H1 (cell line): ENCODE data around the gene NMNAT3. TPM values are rescaled to one million over a fixed set of nuclear protein-coding genes. Genes with fewer than 3 reads are reported as not detected.

ENCODE experiments used
- CTCF ChIA-PET: fragments of 300-600 bp; sonication (Branson Sonifier 250); formaldehyde crosslinking; loops from one replicate; lab custom pipeline; 2021; ENCODE audit not compliant: partially characterized antibody; lab: Charles Lee
- POLR2A ChIA-PET: fragments of 300-600 bp; sonication (Branson Sonifier 250); formaldehyde crosslinking; loops from one replicate; lab custom pipeline; 2021; ENCODE audit warnings: inconsistent platforms; ENCODE audit not compliant: partially characterized antibody; lab: Charles Lee
- DNase-seq, 2 experiments: peaks; one replicate each; pipeline versions ENCODE4 v3.0.0 to v3.0.0-alpha.2; 2010 to 2022; ENCODE audit warnings: low spot score in 2 of 2, low read depth in 1 of 2, mixed read lengths in 1 of 2
- FAIRE-seq: peaks from 2 replicates; lab custom pipeline; 2011; peaks lifted over from hg19 to GRCh38; lab: Jason Lieb, UNC
- H2AFZ ChIP-seq: 2 replicates; pipeline ENCODE4 v1.8.1; 2012; ENCODE audit warnings: low read length, inconsistent platforms
- H2AK5ac ChIP-seq: 2 replicates; pipeline ENCODE4 v1.6.1; 2013; ENCODE audit warnings: low read depth, low read length
- H2BK120ac ChIP-seq: replicated peaks from 2 replicates; pipeline ENCODE3; 2013; ENCODE audit warnings: low read depth, low read length, inconsistent platforms
- H2BK12ac ChIP-seq: 2 replicates; pipeline ENCODE4 v1.6.1; 2013; ENCODE audit warnings: low read depth, low read length
- H2BK15ac ChIP-seq: 2 replicates; pipeline ENCODE4 v1.6.1; 2013; ENCODE audit warnings: low read length
- H2BK20ac ChIP-seq: 2 replicates; pipeline ENCODE4 v1.6.1; 2013; ENCODE audit warnings: low read length
- H2BK5ac ChIP-seq: 2 replicates; pipeline ENCODE4 v1.6.1; 2013; ENCODE audit warnings: low read depth, low read length
- H3K14ac ChIP-seq: 2 replicates; pipeline ENCODE4 v1.6.1; 2013; ENCODE audit warnings: inconsistent platforms; ENCODE audit not compliant: insufficient read length
- H3K18ac ChIP-seq: 2 replicates; pipeline ENCODE4 v1.6.1; 2013; ENCODE audit warnings: low read length; ENCODE audit errors: extremely low read depth
- H3K23ac ChIP-seq: 2 replicates; pipeline ENCODE4 v1.6.1; 2013; ENCODE audit warnings: inconsistent platforms; ENCODE audit not compliant: insufficient read length
- H3K23me2 ChIP-seq: 2 replicates; pipeline ENCODE4 v1.6.1; 2013; ENCODE audit warnings: low read depth, low read length
- H3K27ac ChIP-seq: 2 replicates; pipeline ENCODE4 v1.6.1; 2011; ENCODE audit warnings: low read depth, low read length, inconsistent platforms
- H3K27me3 ChIP-seq, 4 experiments: replicated peaks in 1 of 4; 1 replicate in 1 of 4; 2 replicates in 3 of 4; pipeline versions ENCODE4 v1.6.1 to v1.8.1; 2011 to 2013; ENCODE audit warnings: low read length in 3 of 4, mild to moderate bottlenecking in 3 of 4, inconsistent platforms in 2 of 4, mixed read lengths in 2 of 4, moderate library complexity in 1 of 4; ENCODE audit not compliant: control insufficient read depth in 3 of 4, insufficient read depth in 3 of 4; ENCODE audit errors: extremely low read depth in 1 of 4
- H3K36me3 ChIP-seq, 4 experiments: 2 replicates each; pipeline versions ENCODE4 v1.6.1 to v1.8.1; 2011 to 2013; ENCODE audit warnings: mild to moderate bottlenecking in 4 of 4, low read length in 3 of 4, moderate library complexity in 2 of 4, control low read depth in 1 of 4, inconsistent platforms in 1 of 4; ENCODE audit not compliant: insufficient read depth in 4 of 4, control insufficient read depth in 2 of 4
- H3K4ac ChIP-seq: replicated peaks from 2 replicates; pipeline ENCODE3; 2013; ENCODE audit warnings: low read length, low read depth, mixed read lengths, inconsistent platforms; ENCODE audit not compliant: insufficient read length
- H3K4me1 ChIP-seq, 4 experiments: replicated peaks in 1 of 4; 1 replicate in 1 of 4; 2 replicates in 3 of 4; pipeline versions ENCODE4 v1.6.1 to v1.8.1; 2011 to 2013; ENCODE audit warnings: low read length in 3 of 4, inconsistent platforms in 2 of 4, mixed read lengths in 1 of 4; ENCODE audit not compliant: insufficient read depth in 4 of 4, control insufficient read depth in 3 of 4
- H3K4me2 ChIP-seq, 2 experiments: 2 replicates each; pipeline versions ENCODE4 v1.6.1 to v1.8.1; 2011 to 2013; ENCODE audit warnings: low read depth in 2 of 2, low read length in 2 of 2, control low read depth in 1 of 2, inconsistent platforms in 1 of 2, mild to moderate bottlenecking in 1 of 2; ENCODE audit not compliant: insufficient read depth in 1 of 2
- H3K4me3 ChIP-seq, 4 experiments: fragments of 200-600, 300-600 bp in 1 of 4; sonication (generic), shearing (Covaris generic), sonication (Bioruptor Twin) in 1 of 4; 2 replicates each; pipeline versions ENCODE4 v1.5.1 to v1.8.1; 2011 to 2016; ENCODE audit warnings: low read length in 4 of 4, low read depth in 3 of 4, control low read depth in 2 of 4, inconsistent platforms in 2 of 4, mild to moderate bottlenecking in 2 of 4, mixed read lengths in 1 of 4, moderate library complexity in 1 of 4; ENCODE audit not compliant: insufficient read depth in 2 of 4; ENCODE audit errors: extremely low read depth in 1 of 4
- H3K56ac ChIP-seq: replicated peaks from 2 replicates; pipeline ENCODE3; 2013; ENCODE audit warnings: low read depth, mild to moderate bottlenecking, mixed read lengths, low read length, inconsistent platforms; ENCODE audit not compliant: insufficient read length
- H3K79me1 ChIP-seq: 2 replicates; pipeline ENCODE4 v1.6.1; 2013; ENCODE audit warnings: low read depth, low read length, control low read depth
- H3K79me2 ChIP-seq, 2 experiments: 2 replicates each; pipeline versions ENCODE4 v1.6.1 to v1.8.1; 2012 to 2013; ENCODE audit warnings: low read length in 2 of 2, mild to moderate bottlenecking in 2 of 2, inconsistent platforms in 1 of 2; ENCODE audit not compliant: insufficient read depth in 2 of 2, control insufficient read depth in 1 of 2
- H3K9ac ChIP-seq, 4 experiments: replicated peaks in 1 of 4; 1 replicate in 1 of 4; 2 replicates in 3 of 4; pipeline versions ENCODE4 v1.6.1 to v1.8.1; 2011 to 2013; ENCODE audit warnings: low read depth in 3 of 4, low read length in 3 of 4, control low read depth in 2 of 4, mild to moderate bottlenecking in 2 of 4, moderate library complexity in 2 of 4, inconsistent platforms in 1 of 4; ENCODE audit errors: extremely low read depth in 1 of 4
- H3K9me3 ChIP-seq, 2 experiments: 2 replicates each; pipeline versions ENCODE4 v1.6.1 to v1.8.1; 2012 to 2013; ENCODE audit warnings: mild to moderate bottlenecking in 2 of 2, moderate library complexity in 2 of 2, control low read depth in 1 of 2, inconsistent platforms in 1 of 2, low read depth in 1 of 2, low read length in 1 of 2, mixed read lengths in 1 of 2; ENCODE audit not compliant: insufficient read depth in 2 of 2
- H4K20me1 ChIP-seq, 2 experiments: replicated peaks in 1 of 2; 2 replicates each; pipeline versions ENCODE3 to v1.8.1; 2011 to 2013; ENCODE audit warnings: inconsistent platforms in 2 of 2, low read length in 2 of 2, mild to moderate bottlenecking in 1 of 2; ENCODE audit not compliant: insufficient read depth in 2 of 2, control insufficient read depth in 1 of 2
- H4K5ac ChIP-seq: 2 replicates; pipeline ENCODE4 v1.6.1; 2013; ENCODE audit warnings: low read length, low read depth, mixed read lengths, inconsistent platforms; ENCODE audit not compliant: insufficient read length
- H4K8ac ChIP-seq: 2 replicates; pipeline ENCODE4 v1.8.0; 2013; ENCODE audit warnings: mild to moderate bottlenecking, moderate library complexity, low read length, inconsistent platforms; ENCODE audit not compliant: insufficient read depth; ENCODE audit errors: extremely low read depth
- H4K91ac ChIP-seq: replicated peaks from 2 replicates; pipeline ENCODE3; 2013; ENCODE audit warnings: low read length, mixed read lengths, inconsistent platforms; ENCODE audit not compliant: insufficient read length
- CREB1 ChIP-seq: IDR thresholded peaks from 2 replicates; pipeline ENCODE4 v1.6.1; 2012; ENCODE audit warnings: inconsistent platforms
- JUN ChIP-seq: IDR thresholded peaks from 2 replicates; pipeline ENCODE4 v1.6.1; 2011; ENCODE audit warnings: low read depth, mild to moderate bottlenecking, improper control_type of control experiment, low read length
- JUND ChIP-seq: IDR thresholded peaks from 2 replicates; pipeline ENCODE4 v1.6.1; 2011; ENCODE audit warnings: mild to moderate bottlenecking, improper control_type of control experiment, low read length
- KDM4A ChIP-seq: IDR thresholded peaks from one replicate; pipeline ENCODE4 v1.7.1; 2012; ENCODE audit warnings: low read depth, mild to moderate bottlenecking, moderate library complexity, low read length, inconsistent platforms; ENCODE audit not compliant: severe bottlenecking
- POU5F1 ChIP-seq: IDR thresholded peaks from 2 replicates; pipeline ENCODE4 v1.6.1; 2011; ENCODE audit warnings: low read depth, mild to moderate bottlenecking, low read length, moderate library complexity
- RNF2 ChIP-seq: fragments of 200-900, 300-1000 bp; sonication (generic); IDR thresholded peaks from 2 replicates; pipeline ENCODE4 v1.7.1; 2016; ENCODE audit warnings: borderline replicate concordance, low read depth, mild to moderate bottlenecking, antibody characterized with exemption, low read length; ENCODE audit not compliant: poor library complexity, severe bottlenecking; ENCODE audit errors: missing control alignments
- SIN3A ChIP-seq, 2 experiments: IDR thresholded peaks in 1 of 2; conservative IDR thresholded peaks in 1 of 2; 2 replicates each; pipeline ENCODE4 v1.6.1; 2011 to 2012; ENCODE audit warnings: low read length in 2 of 2, improper control_type of control experiment in 1 of 2, low read depth in 1 of 2, mild to moderate bottlenecking in 1 of 2
- TAF1 ChIP-seq: IDR thresholded peaks from 2 replicates; pipeline ENCODE4 v1.6.1; 2011; ENCODE audit warnings: mild to moderate bottlenecking, low read depth, low read length
- TBP ChIP-seq: IDR thresholded peaks from 2 replicates; pipeline ENCODE4 v1.6.1; 2011; ENCODE audit warnings: low read depth, low read length, improper control_type of control experiment
- WGBS, 2 experiments: shearing (Covaris generic) in 1 of 2; methylation state at CpG; one replicate each; pipeline versions ENCODE4 v1.1.6 to v1.1.7; 2013 to 2015; ENCODE audit warnings: low lambda C conversion rate in 2 of 2, mixed read lengths in 2 of 2, inconsistent platforms in 1 of 2, low coverage in 1 of 2, missing lambda C conversion rate in 1 of 2; ENCODE audit not compliant: insufficient replicate concordance in 2 of 2, insufficient coverage in 1 of 2, insufficient read length in 1 of 2; ENCODE audit errors: extremely low coverage in 1 of 2, missing lambda C conversion rate in 1 of 2; 5-methylcytosine and 5-hydroxymethylcytosine counted together
- polyA plus RNA-seq, 7 experiments: library from polyadenylated mRNA; depleted of rRNA in 3 of 7; stranded (reverse) in 5 of 7; unstranded in 2 of 7; fragments of >200 nt in 5 of 7; fragments of 200-250 nt in 2 of 7; gene quantifications; 1 replicate in 5 of 7; 2 replicates in 1 of 7; 4 replicates in 1 of 7; pipeline versions ENCODE4 v1.2.1 to v1.2.3, GENCODE V29; 2011 to 2013; ENCODE audit warnings: missing spikeins in 2 of 7, mixed read lengths in 2 of 7
- total RNA-seq: library from RNA; stranded (reverse); fragmentation: NEBNext Ultra II Directional; extraction: Animal tissue kit (Norgen Biotek cat#: 25700); gene quantifications from 2 replicates; pipeline ENCODE4 v1.2.1, GENCODE V29; 2021

NMNAT3 gene
- total and polyA plus RNA-seq, 2 of the 8 experiments (the other 6 are each of a cell fraction or from before 2014, with no cell fraction given): 4.2 to 4.3 TPM

DNA sequence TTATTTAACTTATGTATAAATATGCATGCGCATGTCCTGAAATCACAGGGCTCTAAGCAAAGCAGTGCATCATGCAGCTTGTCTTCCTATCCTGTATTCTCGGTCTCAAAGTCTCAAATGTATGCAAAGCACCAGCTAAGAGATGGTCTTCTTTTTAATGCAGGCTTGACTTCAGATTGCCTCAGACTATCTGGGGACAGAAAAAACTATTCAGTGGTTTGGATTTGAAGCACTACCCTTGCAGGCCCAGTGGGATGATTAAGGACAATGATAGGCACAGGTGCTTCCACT is 18.5 kb upstream of the NMNAT3 start:
- Histone ChIP-seq H2BK20ac (no peak overlapping the region), H2BK15ac (no peak overlapping the region), H3K56ac (no peak overlapping the region), H2AFZ (no peak overlapping the region), H3K9ac (no peak overlapping the region), H3K27me3 (no peaks in the 10 kb centered on the region), H3K18ac (no peak overlapping the region), H3K23ac (no peak overlapping the region), H3K23me2 (no peaks in the 10 kb centered on the region), H2AK5ac (no peak overlapping the region), H4K20me1 (no peaks in the 10 kb centered on the region), H3K36me3 (no peaks in the 10 kb centered on the region), H2BK120ac (no peak overlapping the region), H3K79me1 (no peaks in the 10 kb centered on the region), H3K4ac (no peak overlapping the region), H3K9me3 (no peaks in the 10 kb centered on the region), H2BK12ac (no peak overlapping the region), H3K79me2 (no peaks in the 10 kb centered on the region), H3K4me2 (no peak overlapping the region), H4K8ac (no peak overlapping the region), H3K14ac (no peak overlapping the region), H3K4me1 (peaks cover 0 to 8% (median 0%) of the 10 kb centered on the region in 4 experiments; a peak in 2 of 7 replicates), H3K27ac (no peak overlapping the region), H3K4me3 (no peak overlapping the region), H4K5ac (no peak overlapping the region), H2BK5ac (no peak overlapping the region)
- CTCF ChIA-PET: interaction anchor here (1.0 kb wide), 2 partner anchors 22 to 24 kb away, joined by 3 to 4 read pairs; no protein-coding TSS in a partner anchor
- 91% methylated on average over 2 of the region's 2 CpGs; no CpG with 5 or more reads in 1 of the 2 experiments for WGBS, 2 experiments
- no peak for DNase-seq
- POLR2A ChIA-PET: no interaction called here
- TF ChIP-seq TBP (no peak), CREB1 (no peak), SIN3A (conservative IDR thresholded peaks at IDR 0.05 in 1 of 2, IDR thresholded peaks at IDR 0.05 in 1 of 2; ENCODE audit: low read depth in 1 of 2, low read length in 2 of 2) (no peak), JUN (no peak), POU5F1 (no peak), TAF1 (no peak), KDM4A (no peak), JUND (no peak), RNF2 (no peak)
- TF ChIP-seq, all 59 proteins: peak for 0
- H4K91ac ChIP-seq: no peak overlapping the region
- FAIRE-seq: no peak
